HG03565 (cell line): Measurements from ENCODE around the gene NFILZ.
A peak's percentile ranks its signal among the peaks of the same experiment; 100 is the strongest.

Experiments
- ATAC-seq: cut with Tn5 transposase; IDR thresholded peaks from one replicate; pipeline ENCODE4 v1.9.1; 2021; ENCODE audit warnings: mild to moderate bottlenecking, moderate library complexity; ENCODE audit not compliant: unreplicated experiment

The NFILZ gene, protein sequence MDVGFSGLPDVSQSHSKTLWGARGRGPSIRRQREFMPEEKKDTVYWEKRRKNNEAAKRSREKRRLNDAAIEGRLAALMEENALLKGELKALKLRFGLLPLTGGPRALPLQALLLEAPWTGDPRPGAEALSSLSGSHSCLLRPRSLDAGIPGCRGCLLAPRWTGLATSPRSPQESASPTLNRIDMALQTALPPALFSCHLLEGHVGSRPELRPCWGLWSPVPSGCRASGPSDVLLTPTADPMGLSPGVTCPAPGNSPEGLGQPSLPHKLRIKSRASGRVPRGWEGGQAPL

DNA sequence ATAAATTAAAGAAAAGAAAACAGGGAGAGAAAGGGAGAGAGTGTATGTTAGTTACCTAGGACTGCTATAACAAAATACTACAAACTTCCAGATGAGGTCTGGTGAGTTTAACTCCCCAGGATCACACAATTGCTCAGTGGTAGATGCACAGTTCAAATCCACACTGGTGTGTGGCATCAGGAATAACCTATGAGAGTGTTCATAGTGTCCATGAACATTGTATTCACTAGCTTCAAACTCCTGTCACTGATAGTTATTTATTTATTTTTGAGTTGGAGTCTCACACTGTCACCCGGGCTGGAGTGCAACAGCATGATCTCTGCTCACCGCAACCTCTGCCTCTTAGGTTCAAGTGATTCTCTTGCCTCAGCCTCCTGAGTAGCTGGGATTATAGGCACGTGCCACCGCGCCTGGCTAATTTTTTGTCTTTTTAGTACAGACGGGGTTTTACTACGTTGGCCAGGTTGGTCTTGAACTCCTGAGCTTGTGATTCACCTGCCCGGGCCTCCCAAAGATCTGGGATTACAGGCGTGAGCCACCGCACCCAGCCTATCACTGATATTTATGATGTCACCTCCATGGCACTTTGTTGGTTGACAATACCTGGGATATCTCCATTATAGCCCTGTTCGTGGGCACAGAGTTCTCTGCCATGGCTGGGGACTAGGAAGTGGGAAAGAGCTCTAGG, at the start of gene NFILZ:
Gene NFILZ (plus strand): TSS at position 638 of the 688 bp plus-strand sequence. CDS start 46,133 bp downstream, outside the sequence.
- ATAC-seq: no peak

- ATAC-seq: peak; percentile 64
Measured at GRCh38 chr19:8580710-8581281, 49.6 kb upstream of the NFILZ start.

GRCh38 chr19:8584965-8585893, 45.2 kb upstream of the NFILZ start:
- no peak for ATAC-seq

DNA sequence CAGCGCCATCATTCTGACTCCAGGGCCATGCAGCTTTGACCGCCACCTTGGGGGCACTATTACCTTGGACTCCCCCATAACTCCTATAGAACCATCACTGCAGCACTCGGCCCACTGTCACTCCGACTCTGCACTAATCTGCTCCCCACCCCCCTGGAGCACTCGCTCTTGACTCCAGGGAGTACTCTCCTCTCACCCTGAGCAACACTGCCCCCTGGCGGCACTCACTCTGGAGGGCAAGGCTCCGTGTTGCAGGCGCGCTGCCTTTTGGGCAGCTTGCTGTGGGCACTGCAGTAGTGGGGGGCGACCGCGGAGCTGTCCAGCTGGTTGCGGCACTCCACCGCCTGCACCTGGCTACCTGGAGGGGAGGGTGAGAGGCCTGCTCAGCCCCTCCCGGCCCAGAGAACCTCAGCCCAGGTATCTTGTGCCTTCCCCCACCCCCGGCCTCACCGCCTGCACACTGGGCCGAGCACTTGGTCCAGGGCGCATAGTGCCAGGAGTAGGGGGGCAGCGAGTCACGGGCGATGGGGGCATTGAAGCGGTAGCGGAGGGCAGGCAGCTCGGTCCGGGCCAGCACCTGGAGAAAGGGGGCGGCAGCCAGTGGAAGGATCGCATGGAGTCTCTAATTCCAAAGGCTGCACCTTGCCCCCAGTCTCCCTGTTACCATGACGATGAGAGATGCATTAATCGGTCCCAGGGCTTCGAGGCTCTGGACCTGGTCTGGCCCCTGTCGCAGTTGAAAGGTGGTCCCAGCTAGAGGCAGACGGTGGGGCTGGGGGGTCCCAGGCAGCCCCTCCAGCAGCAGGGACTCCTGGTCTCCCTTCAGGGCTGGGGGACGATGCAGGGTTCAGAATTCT, 44.3 kb upstream of the NFILZ start:
- no peak for ATAC-seq

- ATAC-seq: no peak
Measured at GRCh38 chr19:8589177-8589714, 41.2 kb upstream of the NFILZ start.

DNA sequence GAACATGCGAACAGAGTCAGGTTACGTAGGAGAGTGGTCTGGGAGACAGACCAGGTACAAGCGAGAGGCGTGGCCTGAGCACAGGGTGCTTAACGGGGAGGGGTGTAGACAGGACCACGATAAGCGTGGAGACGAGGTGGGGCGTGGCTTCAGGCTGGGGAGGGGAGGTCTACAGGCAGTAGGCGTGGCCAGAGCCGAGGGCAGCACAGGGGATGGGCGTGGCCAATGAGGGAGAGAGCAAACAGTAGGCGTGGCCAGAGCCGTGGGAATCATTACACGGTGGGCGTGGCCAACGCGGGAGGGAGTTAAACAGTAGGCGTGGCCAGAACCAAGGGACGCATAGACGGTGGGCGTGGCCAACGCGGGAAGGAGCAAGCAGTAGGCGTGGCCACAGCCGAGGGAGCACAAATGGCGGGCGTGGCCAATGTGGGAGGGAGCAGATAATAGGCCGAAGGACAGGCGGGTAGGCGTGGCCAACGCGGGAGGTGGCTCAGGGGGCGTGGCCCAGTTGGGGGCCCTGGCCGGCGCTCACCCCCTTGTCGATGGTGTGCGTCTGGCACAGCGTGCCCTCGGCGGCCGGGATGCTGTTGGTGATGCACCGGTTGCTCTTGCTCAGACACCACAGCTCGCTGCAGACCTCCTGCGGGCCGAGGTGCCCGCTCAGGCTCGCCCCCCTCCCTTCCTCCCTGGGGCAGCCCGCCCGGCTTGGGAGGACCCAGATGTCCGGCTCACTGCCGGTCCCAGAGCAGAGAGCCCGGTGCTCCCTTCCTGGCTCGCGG, 38.0 kb upstream of the NFILZ start:
- no peak for ATAC-seq

GRCh38 chr19:8593931-8594330, 36.5 kb upstream of the NFILZ start:
- ATAC-seq: no peak

- no peak for ATAC-seq
Measured at GRCh38 chr19:8595651-8596050, 34.8 kb upstream of the NFILZ start.

- no peak for ATAC-seq
Measured at GRCh38 chr19:8596168-8596567, 34.3 kb upstream of the NFILZ start.

DNA sequence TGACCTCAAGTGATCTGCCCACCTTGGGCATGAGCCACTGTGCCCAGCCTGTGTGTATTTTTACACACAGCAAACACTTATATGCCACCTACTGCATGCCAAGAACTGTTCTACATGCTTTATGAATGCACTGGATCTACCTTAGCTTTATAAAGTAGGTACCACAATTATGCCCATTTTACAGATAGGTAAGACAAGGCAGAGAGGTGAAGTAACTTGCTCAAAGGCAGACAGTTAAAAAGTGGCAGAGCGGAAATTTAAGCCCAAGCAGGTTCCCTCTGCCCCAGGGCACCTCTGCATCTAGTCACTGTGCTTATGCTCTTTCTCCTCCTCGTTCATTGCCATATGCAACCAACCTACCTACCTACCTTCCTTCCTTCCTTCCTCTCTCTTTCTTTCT, 30.4 kb upstream of the NFILZ start:
- no peak for ATAC-seq

- ATAC-seq: no peak
Measured at GRCh38 chr19:8600816-8601215, 29.6 kb upstream of the NFILZ start.

DNA sequence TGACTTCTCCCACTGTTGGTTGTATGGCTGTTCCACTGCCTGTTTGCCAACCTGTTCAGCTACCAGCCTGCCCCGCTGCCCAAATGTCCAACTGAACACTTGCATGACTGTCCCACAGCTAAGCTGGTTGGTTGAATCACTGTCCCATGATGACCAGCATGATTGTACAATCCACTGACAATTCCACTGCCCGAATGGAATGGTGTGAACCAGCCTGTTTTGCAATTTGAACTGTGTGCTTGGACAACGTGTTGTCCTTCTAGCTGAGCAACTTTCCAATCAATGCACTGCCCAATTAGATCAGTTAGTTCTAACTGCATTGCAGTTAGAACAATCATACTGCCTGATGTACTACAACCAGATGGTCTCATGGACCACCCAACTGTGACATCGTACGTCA, 28.6 kb upstream of the NFILZ start:
- ATAC-seq: no peak

- ATAC-seq: no peak
Measured at GRCh38 chr19:8605514-8605913, 24.9 kb upstream of the NFILZ start.

DNA sequence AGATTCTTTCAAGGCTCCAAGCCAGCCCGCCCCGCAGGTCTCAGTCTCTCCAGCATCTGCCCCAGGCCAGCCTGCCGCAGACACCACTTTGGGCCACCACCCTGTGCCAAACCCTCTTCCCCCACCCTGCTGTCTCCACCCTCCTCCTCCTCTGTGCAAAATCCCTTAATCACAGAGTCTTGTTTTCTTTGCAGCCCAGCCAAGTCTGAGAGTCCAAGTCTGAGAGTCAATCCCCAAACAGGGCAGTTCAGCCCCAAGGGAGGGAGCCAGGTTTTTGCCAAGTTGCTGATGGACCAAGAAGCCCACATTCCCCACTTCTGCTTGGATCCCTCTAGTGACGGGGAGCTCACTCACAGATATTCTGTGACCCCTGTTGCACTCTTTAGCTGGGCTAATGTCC, 23.0 kb upstream of the NFILZ start:
- ATAC-seq: no peak

DNA sequence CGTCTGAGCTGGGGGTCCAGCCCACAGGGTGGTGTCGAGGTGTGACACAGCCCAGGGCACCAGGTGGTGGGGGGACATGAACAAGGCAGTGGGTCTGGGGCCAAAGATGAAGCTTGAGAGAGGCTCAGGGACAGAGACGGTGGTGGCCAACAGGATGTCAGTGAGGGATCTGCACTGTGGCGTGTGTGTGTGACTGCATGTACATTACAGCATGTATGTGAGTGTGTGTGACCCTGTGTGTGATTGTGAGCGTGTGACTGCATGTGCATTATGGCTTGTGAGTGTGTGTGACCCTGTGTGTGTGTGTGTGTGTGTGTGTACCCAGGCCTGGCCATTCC, 21.5 kb upstream of the NFILZ start:
- ATAC-seq: no peak

- ATAC-seq: no peak
Measured at GRCh38 chr19:8609279-8610040, 21.0 kb upstream of the NFILZ start.

DNA sequence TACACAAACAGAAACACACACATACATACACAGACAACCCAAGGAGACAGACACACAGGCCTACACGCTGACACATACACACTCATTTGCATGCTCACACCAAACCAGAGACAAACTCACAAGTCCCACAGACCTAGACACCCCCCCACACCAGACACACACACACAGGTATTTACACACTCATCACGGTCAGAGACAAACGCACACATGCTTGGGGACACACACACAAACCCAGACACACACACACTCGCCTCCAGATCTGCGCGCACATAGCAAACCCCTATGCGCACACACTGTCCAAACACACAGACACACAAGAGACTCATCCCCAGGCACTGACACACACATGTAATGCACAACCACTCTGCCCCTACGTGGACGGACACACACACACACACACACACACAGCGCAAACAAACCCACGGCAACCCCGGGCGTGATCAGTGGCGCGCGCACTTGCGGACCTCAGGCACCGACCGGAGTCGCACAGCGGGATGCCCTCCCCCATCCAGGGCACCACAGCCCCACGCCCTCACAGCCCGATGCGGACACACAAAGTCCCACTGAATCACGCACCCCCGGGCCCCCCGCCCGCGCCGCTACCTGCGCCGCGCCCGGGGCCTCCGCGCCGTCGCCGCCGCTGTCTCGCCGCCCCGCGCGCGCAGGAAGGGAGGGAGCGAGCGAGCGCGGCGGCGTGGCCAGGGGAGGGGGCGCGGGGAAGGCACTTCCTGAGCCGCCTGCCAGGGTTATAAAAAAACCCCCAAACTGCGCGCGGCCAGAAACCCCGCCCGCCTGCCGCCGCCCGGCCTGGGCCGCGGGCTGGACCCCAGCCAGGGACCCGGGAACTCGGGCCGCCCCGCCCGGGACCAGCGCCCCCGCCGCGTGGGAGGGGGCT, 20.1 kb upstream of the NFILZ start, which contains the start of gene ADAMTS10:
Gene ADAMTS10 (minus strand): TSS at position 675 of the 895 bp plus-strand sequence. CDS start 5,005 bp downstream, outside the sequence.
- no peak for ATAC-seq
